Skeletal muscle tissue (tissue), 4 donors: ENCODE data around the gene SSC5D. TPM values are rescaled to one million over a fixed set of nuclear protein-coding genes. Genes with fewer than 3 reads are reported as not detected.
"Not testable (repeated sequence)": the region's sequence is repeated elsewhere in the genome, so short reads cannot be mapped to it uniquely, and the experiment has no call there.

ENCODE experiments used
- H3K27ac ChIP-seq: one replicate; pipeline ENCODE4 v1.7.0; 2013; ENCODE audit warnings: mild to moderate bottlenecking, low read depth, low read length, inconsistent platforms
- H3K27me3 ChIP-seq, 3 donors: one replicate each; pipeline ENCODE4 v1.7.0; 2013; ENCODE audit warnings: low read length in 3 of 3; ENCODE audit not compliant: control insufficient read depth in 3 of 3, insufficient read depth in 3 of 3
- H3K36me3 ChIP-seq, 3 donors: one replicate each; pipeline ENCODE4 v1.7.0; 2013; ENCODE audit warnings: low read length in 3 of 3; ENCODE audit not compliant: control insufficient read depth in 3 of 3, insufficient read depth in 3 of 3
- H3K4me1 ChIP-seq, 3 donors: one replicate each; pipeline ENCODE4 v1.7.0; 2013; ENCODE audit warnings: low read length in 3 of 3, mild to moderate bottlenecking in 3 of 3; ENCODE audit not compliant: control insufficient read depth in 3 of 3, insufficient read depth in 3 of 3
- H3K4me3 ChIP-seq, 3 donors: one replicate each; pipeline ENCODE4 v1.7.0; 2013; ENCODE audit warnings: low read length in 3 of 3
- H3K9ac ChIP-seq, 3 donors: one replicate each; pipeline ENCODE4 v1.7.0; 2013; ENCODE audit warnings: low read length in 3 of 3, mild to moderate bottlenecking in 3 of 3, moderate library complexity in 2 of 3, low read depth in 1 of 3
- H3K9me3 ChIP-seq, 3 donors: one replicate each; pipeline ENCODE4 v1.7.0; 2013; ENCODE audit warnings: low read length in 3 of 3; ENCODE audit not compliant: control insufficient read depth in 3 of 3
- total RNA-seq: library from RNA; depleted of rRNA; stranded (reverse); fragments of >200 nt; gene quantifications from one replicate; pipeline ENCODE4 v1.2.3, GENCODE V29; 2014
- donor health status: Osteomylitis.

SSC5D gene
- total RNA-seq, 1 donor from 2014 or later, result 17.7 TPM

DNA sequence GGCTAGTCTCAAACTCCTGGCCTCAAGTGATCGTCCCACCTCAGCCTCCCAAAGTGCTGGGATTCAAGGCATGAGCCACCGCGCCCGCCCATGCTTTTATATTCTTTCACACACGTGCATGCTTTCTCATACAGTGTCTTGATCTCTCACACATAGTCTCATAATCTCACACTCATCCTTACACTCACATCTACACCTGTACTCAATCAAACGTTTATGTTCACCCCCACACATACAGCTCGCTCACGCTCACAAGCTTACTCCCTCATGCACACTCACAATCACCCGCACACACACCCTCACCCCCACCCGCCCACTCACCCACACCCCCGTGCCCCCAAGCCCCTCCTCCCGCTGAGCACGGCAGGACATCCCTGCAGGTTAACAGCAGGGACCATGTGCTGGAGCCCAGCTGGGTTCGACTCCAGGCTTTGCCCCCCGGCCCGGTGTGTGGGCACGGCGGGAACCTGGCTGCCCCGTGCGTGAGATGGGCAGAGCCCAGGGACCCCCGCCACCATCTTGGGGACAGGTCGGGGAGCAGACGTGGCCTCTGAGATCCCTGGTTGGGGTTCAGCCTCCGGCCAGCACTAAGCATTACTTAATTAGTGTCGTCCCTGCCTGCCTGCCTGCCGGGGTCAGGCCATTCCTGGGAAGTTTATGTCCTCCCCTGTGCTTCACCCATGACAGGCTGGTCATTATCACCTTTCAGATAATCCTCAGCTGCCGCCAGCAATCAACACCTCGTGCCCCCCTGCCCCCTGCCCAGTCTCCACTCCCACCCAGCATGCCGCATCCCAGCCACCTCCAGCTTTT, 37.3 kb downstream of the SSC5D start:
- H3K36me3 ChIP-seq, result no peaks in the 10 kb centered on the region
- H3K27me3 ChIP-seq, result peaks cover 0 to 6% (median 2%) of the 10 kb centered on the region in 3 donors
- H3K4me1 ChIP-seq, result peaks cover 24 to 36% (median 30%) of the 10 kb centered on the region in 3 donors
- peak overlapping the region in 2 of 3 donors; percentile 45 to 78 for H3K9ac ChIP-seq
- H3K27ac ChIP-seq, result peak overlapping the region; percentile 68
- H3K4me3 ChIP-seq, result peak overlapping the region in 2 of 3 donors; percentile 20 to 54
- peaks cover 0 to 2% (median 0%) of the 10 kb centered on the region in 3 donors for H3K9me3 ChIP-seq

DNA sequence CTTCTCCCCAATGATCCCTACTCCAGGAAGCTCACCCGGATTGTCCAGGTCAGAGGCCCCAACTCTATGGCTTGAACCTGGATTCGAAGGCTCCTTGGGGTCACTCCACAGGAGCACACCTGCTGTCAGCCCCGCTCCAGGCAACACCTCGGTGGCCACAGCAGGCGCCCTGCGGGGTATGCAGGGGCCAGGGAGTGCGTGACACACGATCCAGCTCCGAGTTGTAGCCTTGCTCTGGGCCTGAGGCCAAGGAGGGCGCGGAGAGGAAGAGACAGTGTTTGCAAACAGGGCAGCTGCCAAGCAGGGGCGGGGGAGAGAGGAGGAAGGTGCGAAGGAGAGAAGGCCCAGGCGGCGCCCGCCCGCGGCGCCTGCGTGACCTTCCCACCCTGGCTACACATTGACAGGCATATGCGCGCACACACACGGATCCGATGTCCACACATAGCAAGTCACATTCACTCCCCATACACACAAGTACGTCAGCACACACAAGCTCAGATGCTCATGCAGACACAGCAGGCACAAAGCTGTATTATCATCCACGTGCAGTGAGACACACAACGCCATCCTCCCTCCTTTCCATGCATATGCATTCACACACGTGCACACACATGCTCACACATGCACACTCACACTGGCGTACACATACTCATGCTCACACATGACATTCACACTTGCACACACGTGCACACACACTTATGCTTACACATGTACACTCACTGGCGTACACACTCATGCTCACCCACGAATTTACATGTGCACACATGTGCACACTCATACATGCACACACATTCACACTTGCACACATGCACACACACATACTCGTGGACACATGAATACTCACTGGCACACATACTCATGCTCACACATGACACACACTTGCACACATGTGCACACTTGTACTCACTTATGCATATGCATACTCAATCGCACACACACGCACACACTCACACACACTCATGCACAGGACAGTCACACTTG, 38.3 kb downstream of the SSC5D start:
- Histone ChIP-seq H3K27ac (peak overlapping the region; percentile 68), H3K36me3 (no peaks in the 10 kb centered on the region), H3K9me3 (peaks cover 0 to 2% (median 0%) of the 10 kb centered on the region in 3 donors), H3K27me3 (peaks cover 0 to 6% (median 2%) of the 10 kb centered on the region in 3 donors), H3K4me1 (peaks cover 15 to 26% (median 21%) of the 10 kb centered on the region in 3 donors), H3K9ac (peak overlapping the region in 1 of 3 donors; percentile 78), H3K4me3 (peak overlapping the region in 1 of 3 donors; percentile 58)

DNA sequence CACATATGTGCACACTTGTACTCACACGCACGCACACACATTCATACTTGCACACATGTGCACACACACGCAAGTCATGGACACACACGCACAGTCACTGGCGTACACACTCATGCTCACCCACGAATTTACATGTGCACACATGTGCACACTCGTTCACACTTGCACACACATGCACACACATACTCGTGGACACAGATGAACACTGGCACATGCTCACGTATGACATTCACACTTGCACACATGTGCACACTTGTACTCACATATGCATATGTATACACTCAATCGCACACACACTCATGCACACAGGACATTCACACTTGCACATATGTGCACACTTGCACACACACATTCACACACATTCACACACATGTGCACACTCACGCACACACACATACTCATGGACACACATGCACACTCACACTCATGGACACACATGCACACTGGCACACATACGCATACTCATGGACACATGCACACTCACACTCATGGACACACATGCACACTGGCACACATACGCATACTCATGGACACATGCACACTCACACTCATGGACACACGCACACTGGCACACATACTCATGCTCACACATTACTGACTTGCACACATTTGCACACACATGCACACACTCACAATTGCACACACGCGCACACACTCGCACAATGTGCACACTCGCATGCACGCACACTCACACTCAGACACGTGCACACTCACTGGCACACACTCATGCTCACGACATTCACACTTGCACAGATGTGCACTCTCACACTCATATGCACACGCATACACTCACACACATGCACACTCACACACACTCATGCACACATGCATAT, 39.2 kb downstream of the SSC5D start:
- peaks cover 0 to 2% (median 0%) of the 10 kb centered on the region in 3 donors for H3K9me3 ChIP-seq
- peaks cover 13 to 18% (median 13%) of the 10 kb centered on the region in 3 donors for H3K4me1 ChIP-seq
- H3K4me3 ChIP-seq, result no peak overlapping the region
- H3K36me3 ChIP-seq, result no peaks in the 10 kb centered on the region
- H3K27ac ChIP-seq, result no peak overlapping the region
- H3K9ac ChIP-seq, result peak overlapping the region in 1 of 3 donors; percentile 8
- peaks cover 0 to 6% (median 2%) of the 10 kb centered on the region in 3 donors for H3K27me3 ChIP-seq

DNA sequence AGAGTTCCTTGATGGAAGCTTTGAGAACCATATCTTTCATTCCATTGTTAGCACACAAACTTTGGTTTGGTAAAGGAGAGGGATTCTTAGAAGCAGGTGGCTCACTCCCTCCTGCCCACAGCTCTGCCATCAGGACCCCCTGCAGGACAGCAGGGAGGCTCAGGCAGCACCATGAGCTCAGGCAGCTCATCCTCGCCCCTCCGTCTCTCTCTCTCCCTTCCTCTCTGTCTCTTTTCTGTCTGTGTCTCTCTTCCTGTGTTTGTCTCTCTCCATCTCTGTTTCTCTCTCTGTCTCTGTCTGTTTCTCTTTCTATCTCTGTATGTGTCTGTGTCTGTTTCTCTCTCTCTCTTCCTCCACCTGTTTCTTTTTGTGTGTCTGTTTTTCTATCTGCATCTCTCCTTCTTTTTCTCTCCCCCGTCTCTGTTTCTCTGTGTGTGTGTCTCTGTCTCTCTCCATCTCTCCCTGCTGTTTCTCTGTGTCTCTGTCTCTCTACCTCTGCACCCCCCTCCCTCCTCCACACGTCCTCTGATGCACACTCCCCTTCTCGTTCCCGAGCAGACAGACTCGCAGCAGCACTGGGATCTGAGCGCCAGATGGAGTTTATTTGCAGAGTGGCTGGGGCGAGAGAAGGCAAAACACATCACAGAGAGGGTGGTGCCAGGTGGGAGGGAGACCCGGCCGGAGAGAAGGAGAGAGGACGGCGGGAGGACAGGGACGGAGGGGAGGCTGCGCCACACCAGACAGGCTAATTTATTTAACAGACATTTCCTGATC, 40.0 kb downstream of the SSC5D start:
- Histone ChIP-seq H3K9ac (peak overlapping the region in 1 of 3 donors; percentile 8), H3K27ac (no peak overlapping the region), H3K27me3 (peaks cover 0 to 6% (median 2%) of the 10 kb centered on the region in 3 donors)

DNA sequence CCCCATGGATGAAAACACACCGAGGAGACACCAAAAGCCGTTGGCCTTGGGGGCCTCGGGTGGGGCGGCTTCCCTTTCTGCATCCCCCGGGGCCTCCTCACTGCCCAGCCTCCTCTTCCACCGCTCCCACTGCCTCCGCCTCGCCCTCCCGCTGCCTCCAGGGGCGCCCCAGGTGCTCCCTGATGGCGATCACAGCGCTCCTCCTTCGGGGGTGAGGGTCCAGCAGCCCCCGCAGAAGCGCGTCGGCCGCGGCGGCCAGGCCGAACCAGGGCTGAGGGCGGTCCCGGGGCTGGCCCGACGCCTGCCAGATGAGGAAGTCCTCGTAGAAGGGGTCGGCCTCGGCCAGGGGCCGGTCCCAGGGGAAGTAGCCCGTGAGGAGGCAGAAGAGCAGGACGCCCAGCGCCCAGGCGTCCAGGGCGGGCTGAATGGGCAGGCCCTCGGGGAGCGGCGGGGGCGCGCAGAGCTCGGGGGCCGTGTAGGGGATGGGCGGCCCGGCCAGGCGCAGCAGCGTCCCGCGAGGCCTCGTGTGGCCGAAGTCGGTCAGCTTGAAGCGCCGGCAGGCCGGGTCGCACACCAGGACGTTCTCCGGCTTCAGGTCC, 41.5 kb downstream of the SSC5D start:
- no peaks in the 10 kb centered on the region for H3K36me3 ChIP-seq
- peaks cover 0 to 2% (median 0%) of the 10 kb centered on the region in 3 donors for H3K9me3 ChIP-seq
- H3K27me3 ChIP-seq, result peaks cover 0 to 6% (median 2%) of the 10 kb centered on the region in 3 donors
- H3K27ac ChIP-seq, result no peak overlapping the region
- no peak overlapping the region for H3K4me3 ChIP-seq
- peaks cover 13 to 18% (median 13%) of the 10 kb centered on the region in 3 donors for H3K4me1 ChIP-seq
- no peak overlapping the region for H3K9ac ChIP-seq

More for the DNA sequence above, 40.0 kb downstream of the SSC5D start:
- Histone ChIP-seq H3K4me3 (no peak overlapping the region), H3K9me3 (peaks cover 0 to 2% (median 0%) of the 10 kb centered on the region in 3 donors), H3K36me3 (no peaks in the 10 kb centered on the region), H3K4me1 (peaks cover 13 to 18% (median 13%) of the 10 kb centered on the region in 3 donors)

DNA sequence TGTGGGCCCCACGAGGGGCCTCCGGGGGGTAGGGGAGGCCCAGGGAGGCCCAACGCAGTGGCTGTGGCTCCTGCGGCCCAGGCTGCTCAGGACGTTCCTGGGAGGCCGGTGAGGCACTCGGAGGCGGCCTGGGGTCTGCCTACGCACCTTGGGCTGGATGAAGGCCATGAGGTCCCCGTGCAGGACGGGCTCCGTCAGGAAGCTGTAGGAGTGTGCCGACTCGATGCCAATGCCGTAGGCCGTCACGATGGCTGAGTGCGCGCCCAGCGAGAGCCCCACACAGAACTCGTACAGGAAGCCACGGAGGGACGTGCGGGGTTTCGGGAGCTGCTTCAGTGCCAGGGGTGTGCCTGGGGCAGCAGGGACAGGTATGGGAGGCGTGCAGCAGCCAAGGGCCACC, 42.8 kb downstream of the SSC5D start:
- peaks cover 8 to 13% (median 10%) of the 10 kb centered on the region in 3 donors for H3K4me1 ChIP-seq

DNA sequence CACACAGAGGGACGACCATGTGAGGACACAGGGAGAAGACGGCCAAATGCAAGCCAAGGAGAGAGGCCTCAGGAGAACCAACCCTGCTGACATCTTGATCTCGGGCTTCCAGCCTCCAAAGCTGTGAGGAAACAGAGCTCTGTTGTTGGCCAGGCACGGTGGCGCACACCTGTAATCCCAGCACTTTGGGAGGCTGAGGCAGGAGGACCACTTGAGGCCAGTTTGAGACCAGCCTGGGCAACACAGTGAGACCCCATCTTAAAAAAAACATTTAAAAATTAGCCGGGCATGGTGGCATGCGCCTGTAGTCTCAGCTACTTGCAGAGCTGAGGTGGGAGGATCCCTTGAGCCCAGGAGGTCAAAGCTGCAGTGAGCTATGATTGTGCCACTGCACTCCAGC, 46.0 kb downstream of the SSC5D start:
- H3K9me3 ChIP-seq, H3K36me3 ChIP-seq, H3K4me1 ChIP-seq, H3K4me3 ChIP-seq, H3K27ac ChIP-seq, H3K9ac ChIP-seq, H3K27me3 ChIP-seq: not testable (repeated sequence)

More for the DNA sequence above, 42.8 kb downstream of the SSC5D start:
- Histone ChIP-seq H3K27ac (no peak overlapping the region), H3K9ac (no peak overlapping the region), H3K27me3 (peaks cover 0 to 6% (median 2%) of the 10 kb centered on the region in 3 donors), H3K36me3 (no peaks in the 10 kb centered on the region), H3K9me3 (peaks cover 0 to 2% (median 0%) of the 10 kb centered on the region in 3 donors), H3K4me3 (no peak overlapping the region)

DNA sequence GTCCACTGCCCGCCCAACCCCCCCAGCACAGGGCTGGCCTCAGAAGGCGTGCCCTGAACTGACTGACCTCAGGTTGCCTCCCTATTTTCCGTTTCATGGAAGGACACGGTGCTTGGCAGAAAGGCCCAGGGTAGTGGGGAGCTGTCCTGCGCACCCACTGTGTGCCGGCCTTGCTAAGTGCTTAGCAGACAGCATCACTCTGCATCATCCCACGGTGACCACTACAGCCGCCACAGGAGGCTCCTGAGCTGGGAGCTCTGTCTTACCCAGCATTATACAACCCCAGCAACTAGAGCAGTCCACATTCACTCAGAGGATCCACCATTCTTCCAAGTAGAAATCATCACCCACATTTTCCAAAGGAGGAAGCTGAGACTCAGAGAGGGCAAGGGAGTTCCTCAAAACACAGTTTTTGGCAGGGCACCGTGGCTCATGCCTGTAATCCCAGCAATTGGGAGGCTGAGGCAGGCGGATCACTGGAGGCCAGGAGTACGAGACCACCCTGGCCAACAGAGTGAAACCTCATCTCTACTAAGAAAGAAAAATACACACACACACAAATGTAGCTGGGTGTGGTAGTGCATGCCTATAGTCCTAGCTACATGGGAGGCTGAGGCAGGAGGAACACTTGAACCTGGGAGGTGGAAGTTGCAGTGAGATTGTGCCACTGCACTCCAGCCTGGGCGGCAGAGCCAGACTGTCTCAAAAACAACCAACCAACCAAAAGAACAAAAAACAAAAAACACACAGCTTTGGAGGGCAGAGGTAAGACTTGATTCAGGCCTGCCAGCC, 47.1 kb downstream of the SSC5D start:
- Histone ChIP-seq H3K9ac (no peak overlapping the region), H3K27me3 (no peaks in the 10 kb centered on the region), H3K4me1 (peaks cover 0 to 3% (median 2%) of the 10 kb centered on the region in 3 donors), H3K36me3 (no peaks in the 10 kb centered on the region), H3K27ac (no peak overlapping the region), H3K9me3 (no peaks in the 10 kb centered on the region), H3K4me3 (no peak overlapping the region)
